ENCODE results near the gene PLXNA1.

GRCh38 chr3:126961791-126962461, 21.0 kb upstream of the PLXNA1 start:
- no peak for TF ChIP-seq CTCF (IDR thresholded peaks at IDR 0.05)
- TF ChIP-seq POLR2A (IDR thresholded peaks at IDR 0.05), result no peak
- no peak for TF ChIP-seq POLR2AphosphoS5 (IDR thresholded peaks at IDR 0.05)
